GM23338 (cell line): Measurements from ENCODE around the gene FAM81A. TPM values are rescaled to one million over a fixed set of nuclear protein-coding genes. Genes with fewer than 3 reads are reported as not detected.

Experiments used
- ATAC-seq: fragments of 200-7000 bp; cut with Tn5 transposase; 3 replicates; pipeline ENCODE4 v1.9.1; 2020
- DNase-seq: peaks from one replicate; pipeline ENCODE4 v3.0.0-alpha.2; 2015; ENCODE audit warnings: low spot score
- H2AFZ ChIP-seq: fragments of 200-600 bp; sonication (generic); 2 replicates; pipeline ENCODE4 v1.8.0; 2016; ENCODE audit warnings: antibody characterized with exemption, mild to moderate bottlenecking, moderate library complexity
- H3F3A ChIP-seq: fragments of 200-600 bp; sonication (generic); replicated peaks from 2 replicates; pipeline ENCODE4 v1.8.0; 2017; ENCODE audit warnings: antibody characterized with exemption, mixed run types, low read depth
- H3K27ac ChIP-seq: fragments of 200-600 bp; sonication (generic); 2 replicates; pipeline ENCODE4 v1.6.1; 2016; ENCODE audit warnings: low read depth
- H3K27me3 ChIP-seq: fragments of 200-600 bp; sonication (generic); 2 replicates; pipeline ENCODE4 v1.8.0; 2016; ENCODE audit warnings: mild to moderate bottlenecking, mixed run types, moderate library complexity; ENCODE audit not compliant: insufficient read depth
- H3K36me3 ChIP-seq: fragments of 200-600 bp; sonication (generic); 2 replicates; pipeline ENCODE4 v1.8.0; 2016; ENCODE audit warnings: mild to moderate bottlenecking; ENCODE audit not compliant: insufficient read depth
- H3K4me1 ChIP-seq: fragments of 200-600 bp; sonication (generic); 2 replicates; pipeline ENCODE4 v1.8.0; 2016; ENCODE audit warnings: mild to moderate bottlenecking, moderate library complexity; ENCODE audit not compliant: insufficient read depth
- H3K4me2 ChIP-seq: fragments of 200-600 bp; sonication (generic); 2 replicates; pipeline ENCODE4 v1.7.1; 2017; ENCODE audit warnings: mixed run types
- H3K4me3 ChIP-seq: fragments of 200-600 bp; sonication (generic); 2 replicates; pipeline ENCODE4 v1.6.1; 2016; ENCODE audit warnings: mixed run types
- H3K79me2 ChIP-seq: fragments of 200-600 bp; sonication (generic); replicated peaks from 2 replicates; pipeline ENCODE4 v1.8.0; 2017; ENCODE audit warnings: mild to moderate bottlenecking; ENCODE audit not compliant: insufficient read depth
- H3K9me2 ChIP-seq: fragments of 200-600 bp; sonication (generic); 2 replicates; pipeline ENCODE4 v1.8.0; 2017; ENCODE audit not compliant: insufficient read depth
- H4K20me1 ChIP-seq: fragments of 200-600 bp; sonication (generic); replicated peaks from 2 replicates; pipeline ENCODE4 v1.8.0; 2017; ENCODE audit warnings: mild to moderate bottlenecking; ENCODE audit not compliant: insufficient read depth
- H3K27ac Mint-ChIP-seq: 2 replicates; pipeline ENCODE4 v1.8.0; 2020; ENCODE audit warnings: inconsistent platforms, mild to moderate bottlenecking, moderate library complexity, mixed read lengths
- H3K27me3 Mint-ChIP-seq: 3 replicates; pipeline ENCODE4 v1.8.0; 2022; ENCODE audit warnings: low read depth, mild to moderate bottlenecking, moderate library complexity, mixed read lengths, inconsistent platforms; ENCODE audit not compliant: insufficient read depth, poor library complexity
- H3K36me3 Mint-ChIP-seq: 3 replicates; pipeline ENCODE4 v1.8.0; 2021; ENCODE audit warnings: low read depth, mild to moderate bottlenecking, inconsistent platforms, moderate library complexity, mixed read lengths
- H3K4me1 Mint-ChIP-seq: 3 replicates; pipeline ENCODE4 v1.8.0; 2020; ENCODE audit warnings: mild to moderate bottlenecking, inconsistent platforms, mixed read lengths
- H3K4me3 Mint-ChIP-seq: 3 replicates; pipeline ENCODE4 v1.8.0; 2021; ENCODE audit warnings: moderate library complexity, mild to moderate bottlenecking, inconsistent platforms, mixed read lengths
- H3K9me3 Mint-ChIP-seq: 3 replicates; pipeline ENCODE4 v1.8.0; 2020; ENCODE audit warnings: moderate library complexity, mild to moderate bottlenecking, inconsistent platforms, mixed read lengths
- EZH2 ChIP-seq: fragments of 200-600 bp; sonication (generic); IDR thresholded peaks from one replicate; pipeline ENCODE4 v1.8.0; 2017; ENCODE audit warnings: antibody characterized with exemption, mild to moderate bottlenecking, low read depth; ENCODE audit not compliant: unreplicated experiment
- EZH2phosphoT487 ChIP-seq: fragments of 200-600 bp; sonication (generic); IDR thresholded peaks from one replicate; pipeline ENCODE4 v1.8.1; 2018; ENCODE audit warnings: antibody characterized with exemption; ENCODE audit not compliant: unreplicated experiment
- NANOG ChIP-seq: IDR thresholded peaks from 2 replicates; pipeline ENCODE4 v1.6.1; 2016; ENCODE audit warnings: antibody characterized with exemption, borderline replicate concordance
- POLR2AphosphoS5 ChIP-seq: IDR thresholded peaks from 2 replicates; pipeline ENCODE4 v1.6.1; 2016; ENCODE audit warnings: antibody characterized with exemption, low read depth
- ZNF114 ChIP-seq: fragments of 250-450 bp; sonication (Bioruptor Pico); IDR thresholded peaks from 2 replicates; pipeline ENCODE4 v1.5.0; 2020; ENCODE audit warnings: mild to moderate bottlenecking, moderate library complexity
- polyA plus RNA-seq: library from polyadenylated mRNA; unstranded; fragments of >200 nt; fragmentation: Nextera tagmentation; extraction: Ambion mirVana; gene quantifications from 2 replicates; pipeline ENCODE4 v1.2.1, GENCODE V29; 2016
- total RNA-seq: library from RNA; depleted of rRNA; stranded (reverse); fragments of >200 nt; shearing (Covaris generic); gene quantifications from 2 replicates; pipeline ENCODE4 v1.2.3, GENCODE V29; 2014
- TF ChIP-seq, protein P1 (sequence below): IDR thresholded peaks from one replicate; pipeline ENCODE4 v1.6.1; 2018; ENCODE audit warnings: antibody characterized with exemption; ENCODE audit not compliant: unreplicated experiment
- TF ChIP-seq, protein P2 (sequence below): IDR thresholded peaks from 2 replicates; pipeline ENCODE4 v1.6.1; 2016; ENCODE audit warnings: antibody characterized with exemption

FAM81A gene
- total and polyA plus RNA-seq, 2 experiments from 2014 or later, result 0.73 to 4.1 TPM

DNA sequence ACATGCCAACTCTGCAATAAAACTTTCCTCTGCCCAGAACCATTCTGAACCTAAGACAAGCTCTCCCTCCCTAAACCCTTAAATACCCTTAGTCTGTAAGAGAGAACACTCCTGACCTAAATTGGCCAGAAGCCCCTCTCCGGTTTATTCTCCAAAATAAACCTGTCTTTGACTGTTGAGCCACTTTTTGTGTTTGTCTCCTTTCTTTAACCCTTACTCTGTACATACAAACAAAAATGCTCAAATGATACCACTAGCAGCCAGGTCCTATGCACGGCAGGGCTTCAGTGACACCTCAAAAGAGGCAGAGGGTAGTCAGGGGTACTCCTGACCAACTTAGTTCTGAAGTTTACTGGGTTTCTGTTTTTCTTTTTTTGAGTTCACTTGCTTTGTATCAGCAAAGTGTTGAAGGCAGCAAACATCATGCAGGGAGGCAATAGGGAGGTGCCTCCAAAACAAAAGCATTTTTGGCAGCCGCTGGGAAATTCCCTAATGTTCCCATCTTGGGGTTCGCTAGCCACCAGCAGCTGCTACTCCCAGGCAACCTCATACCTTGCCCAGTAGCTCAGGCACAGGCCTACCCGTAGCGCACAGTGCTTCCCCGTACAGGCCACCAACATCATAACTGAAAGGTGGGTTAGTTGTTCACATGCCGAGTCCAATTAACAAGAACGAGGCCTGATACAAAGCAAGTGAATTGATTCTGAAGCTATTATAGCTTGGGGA, 110.7 kb downstream of the FAM81A start (continued):
- TF ChIP-seq, protein P1, sequence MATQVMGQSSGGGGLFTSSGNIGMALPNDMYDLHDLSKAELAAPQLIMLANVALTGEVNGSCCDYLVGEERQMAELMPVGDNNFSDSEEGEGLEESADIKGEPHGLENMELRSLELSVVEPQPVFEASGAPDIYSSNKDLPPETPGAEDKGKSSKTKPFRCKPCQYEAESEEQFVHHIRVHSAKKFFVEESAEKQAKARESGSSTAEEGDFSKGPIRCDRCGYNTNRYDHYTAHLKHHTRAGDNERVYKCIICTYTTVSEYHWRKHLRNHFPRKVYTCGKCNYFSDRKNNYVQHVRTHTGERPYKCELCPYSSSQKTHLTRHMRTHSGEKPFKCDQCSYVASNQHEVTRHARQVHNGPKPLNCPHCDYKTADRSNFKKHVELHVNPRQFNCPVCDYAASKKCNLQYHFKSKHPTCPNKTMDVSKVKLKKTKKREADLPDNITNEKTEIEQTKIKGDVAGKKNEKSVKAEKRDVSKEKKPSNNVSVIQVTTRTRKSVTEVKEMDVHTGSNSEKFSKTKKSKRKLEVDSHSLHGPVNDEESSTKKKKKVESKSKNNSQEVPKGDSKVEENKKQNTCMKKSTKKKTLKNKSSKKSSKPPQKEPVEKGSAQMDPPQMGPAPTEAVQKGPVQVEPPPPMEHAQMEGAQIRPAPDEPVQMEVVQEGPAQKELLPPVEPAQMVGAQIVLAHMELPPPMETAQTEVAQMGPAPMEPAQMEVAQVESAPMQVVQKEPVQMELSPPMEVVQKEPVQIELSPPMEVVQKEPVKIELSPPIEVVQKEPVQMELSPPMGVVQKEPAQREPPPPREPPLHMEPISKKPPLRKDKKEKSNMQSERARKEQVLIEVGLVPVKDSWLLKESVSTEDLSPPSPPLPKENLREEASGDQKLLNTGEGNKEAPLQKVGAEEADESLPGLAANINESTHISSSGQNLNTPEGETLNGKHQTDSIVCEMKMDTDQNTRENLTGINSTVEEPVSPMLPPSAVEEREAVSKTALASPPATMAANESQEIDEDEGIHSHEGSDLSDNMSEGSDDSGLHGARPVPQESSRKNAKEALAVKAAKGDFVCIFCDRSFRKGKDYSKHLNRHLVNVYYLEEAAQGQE, result no peak
- no peak for TF ChIP-seq NANOG
- TF ChIP-seq ZNF114 (CRISPR knock-in tag), result no peak
- TF ChIP-seq EZH2phosphoT487, result no peak
- TF ChIP-seq POLR2AphosphoS5, result no peak

DNA sequence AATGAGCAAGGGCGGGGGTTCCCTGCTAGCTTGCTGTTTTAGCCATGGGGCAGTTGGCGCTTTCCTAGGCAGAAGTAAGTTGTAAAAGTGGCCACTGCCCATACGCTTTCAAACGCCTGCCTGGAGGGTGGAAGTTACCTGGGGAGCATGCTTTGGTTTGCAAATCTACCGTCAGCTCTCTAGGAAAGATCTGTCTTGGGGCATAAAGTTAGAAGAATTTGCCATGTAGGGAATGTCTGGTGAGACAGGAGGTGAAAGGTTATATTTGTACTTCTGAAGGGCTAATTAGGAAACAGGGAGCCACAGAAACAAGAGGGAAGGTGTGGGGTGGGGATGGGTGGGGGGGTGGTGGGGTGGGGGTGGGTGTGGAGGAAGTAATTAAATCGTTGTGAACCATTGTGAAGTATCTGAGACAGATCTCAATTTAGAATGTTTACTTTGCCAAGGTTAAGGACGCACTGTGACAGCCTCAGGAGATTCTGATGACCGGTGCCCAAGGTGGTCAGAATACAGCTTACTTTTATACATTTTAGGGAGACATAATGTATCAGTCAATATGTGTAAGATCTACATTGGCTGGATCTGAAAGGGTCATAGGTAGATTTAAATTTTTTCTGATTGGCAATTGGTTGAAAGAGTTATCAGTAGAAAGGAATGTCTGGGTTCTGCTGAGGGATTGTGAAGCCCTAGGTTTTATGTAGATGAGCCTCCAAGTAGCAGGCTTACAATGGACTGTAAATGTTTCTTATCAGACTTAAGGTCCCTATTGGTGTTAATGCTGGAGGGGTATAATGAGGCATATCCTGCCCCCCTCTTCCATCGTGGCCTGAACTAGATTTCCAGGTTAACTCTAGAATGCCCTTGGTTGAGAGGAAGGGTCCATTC, 111.6 kb downstream of the FAM81A start:
- H3K4me1 ChIP-seq, result peaks cover 25% of the 10 kb centered on the region
- no peaks in the 10 kb centered on the region for H4K20me1 ChIP-seq
- peaks cover 7% of the 10 kb centered on the region; the same call in 1 of the 2 replicates for H3F3A ChIP-seq
- no peaks in the 10 kb centered on the region for H3K79me2 ChIP-seq
- Mint-ChIP-seq H3K4me3 (no peak overlapping the region; the same call in 2 of the 3 replicates), H3K36me3 (peaks cover 14% of the 10 kb centered on the region), H3K9me3 (peaks cover 18% of the 10 kb centered on the region), H3K27ac (peak overlapping the region; percentile 63; the same call in 1 of the 2 replicates), H3K27me3 (peaks cover 13% of the 10 kb centered on the region), H3K4me1 (peaks cover 41% of the 10 kb centered on the region)
- H3K27me3 ChIP-seq, result peaks cover 15% of the 10 kb centered on the region; the same call in 1 of the 2 replicates
- H3K4me2 ChIP-seq, result peak overlapping the region; percentile 49
- H2AFZ ChIP-seq, result no peak overlapping the region
- peaks cover 4% of the 10 kb centered on the region; the same call in 1 of the 2 replicates for H3K9me2 ChIP-seq
- TF ChIP-seq, protein P2, sequence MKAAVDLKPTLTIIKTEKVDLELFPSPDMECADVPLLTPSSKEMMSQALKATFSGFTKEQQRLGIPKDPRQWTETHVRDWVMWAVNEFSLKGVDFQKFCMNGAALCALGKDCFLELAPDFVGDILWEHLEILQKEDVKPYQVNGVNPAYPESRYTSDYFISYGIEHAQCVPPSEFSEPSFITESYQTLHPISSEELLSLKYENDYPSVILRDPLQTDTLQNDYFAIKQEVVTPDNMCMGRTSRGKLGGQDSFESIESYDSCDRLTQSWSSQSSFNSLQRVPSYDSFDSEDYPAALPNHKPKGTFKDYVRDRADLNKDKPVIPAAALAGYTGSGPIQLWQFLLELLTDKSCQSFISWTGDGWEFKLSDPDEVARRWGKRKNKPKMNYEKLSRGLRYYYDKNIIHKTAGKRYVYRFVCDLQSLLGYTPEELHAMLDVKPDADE, result peak; percentile 18; the same call in 1 of the 2 replicates
- TF ChIP-seq EZH2 (no peak), NANOG (peak; percentile 3; the same call in 1 of the 2 replicates)
- no peaks in the 10 kb centered on the region for H3K36me3 ChIP-seq
- peak overlapping the region; percentile 18; the same call in 1 of the 2 replicates for H3K4me3 ChIP-seq
- H3K27ac ChIP-seq, result no peak overlapping the region
- peak; percentile 81 for ATAC-seq
- peak; percentile 65 for DNase-seq
